B cell (primary cell): ENCODE data around the gene OTULINL.

ENCODE experiments used
- CTCF ChIP-seq: fragments of 200-600 bp; IDR thresholded peaks from one replicate; pipeline ENCODE4 v1.8.0; 2022; ENCODE audit warnings: antibody characterized with exemption, mild to moderate bottlenecking
- EZH2 ChIP-seq: IDR thresholded peaks from 2 replicates; pipeline ENCODE4 v1.6.1; 2012; ENCODE audit warnings: borderline replicate concordance, low read depth, mild to moderate bottlenecking, moderate library complexity, low read length; ENCODE audit not compliant: insufficient read depth, poor library complexity, severe bottlenecking

- TF ChIP-seq EZH2 (no peak), CTCF (no peak)
Measured at GRCh38 chr5:14572385-14572784, 9.2 kb upstream of the OTULINL start.
